Brain microvascular endothelial cell (primary cell): ENCODE measurements around the gene PCDH1.

Source experiments
- DNase-seq: peaks from one replicate; pipeline ENCODE4 v3.0.0-alpha.2; 2020
- H3K27ac ChIP-seq: fragments of 250-450 bp; sonication (Bioruptor Pico); 2 replicates; pipeline ENCODE4 v1.5.1; 2020; ENCODE audit warnings: mild to moderate bottlenecking, moderate library complexity
- H3K27me3 ChIP-seq: fragments of 250-450 bp; sonication (Bioruptor Pico); replicated peaks from 2 replicates; pipeline ENCODE4 v1.5.1; 2020; ENCODE audit warnings: mild to moderate bottlenecking
- H3K36me3 ChIP-seq: fragments of 250-450 bp; sonication (Bioruptor Pico); replicated peaks from 2 replicates; pipeline ENCODE4 v1.5.1; 2020; ENCODE audit warnings: mild to moderate bottlenecking
- H3K4me3 ChIP-seq: 2 replicates; pipeline ENCODE4 v1.5.1; 2011; ENCODE audit warnings: low read depth, mild to moderate bottlenecking, control low read depth, low read length, moderate library complexity
- in situ Hi-C: cut with HindIII; loops from 2 replicates; pipeline ENCODE4 v1.10.0; 2017; ENCODE audit warnings: low sequenced_read_pairs, low pct_ligation_motif_present
- TF ChIP-seq, protein P1 (sequence below): IDR thresholded peaks from 2 replicates; pipeline ENCODE4 v1.5.1; 2011; ENCODE audit warnings: low read depth, mild to moderate bottlenecking, moderate library complexity, low read length, control low read depth, inconsistent platforms; ENCODE audit errors: missing control alignments

Gene PCDH1

DNA sequence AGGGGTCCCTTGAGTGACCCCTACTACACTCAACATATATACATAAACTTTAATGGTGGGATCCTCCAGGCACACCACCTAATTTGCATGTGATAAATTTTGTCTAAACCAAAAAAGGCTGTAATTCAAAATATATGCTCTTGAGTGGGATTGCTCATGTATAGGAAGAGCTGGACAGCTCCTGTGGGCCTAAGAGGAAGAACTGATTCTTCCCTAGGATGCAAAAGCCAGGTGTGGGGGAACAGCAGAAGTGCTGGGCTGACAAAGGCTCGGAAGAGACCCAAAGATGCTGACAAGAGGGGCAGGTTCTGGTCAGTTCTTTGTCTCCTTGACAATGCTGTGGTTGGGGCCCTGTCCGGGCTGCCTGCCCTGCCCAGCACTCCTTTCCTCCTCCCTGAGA, 43.9 kb downstream of the PCDH1 start:
- H3K27me3 ChIP-seq: no peaks in the 10 kb centered on the region
- TF ChIP-seq, protein P1, sequence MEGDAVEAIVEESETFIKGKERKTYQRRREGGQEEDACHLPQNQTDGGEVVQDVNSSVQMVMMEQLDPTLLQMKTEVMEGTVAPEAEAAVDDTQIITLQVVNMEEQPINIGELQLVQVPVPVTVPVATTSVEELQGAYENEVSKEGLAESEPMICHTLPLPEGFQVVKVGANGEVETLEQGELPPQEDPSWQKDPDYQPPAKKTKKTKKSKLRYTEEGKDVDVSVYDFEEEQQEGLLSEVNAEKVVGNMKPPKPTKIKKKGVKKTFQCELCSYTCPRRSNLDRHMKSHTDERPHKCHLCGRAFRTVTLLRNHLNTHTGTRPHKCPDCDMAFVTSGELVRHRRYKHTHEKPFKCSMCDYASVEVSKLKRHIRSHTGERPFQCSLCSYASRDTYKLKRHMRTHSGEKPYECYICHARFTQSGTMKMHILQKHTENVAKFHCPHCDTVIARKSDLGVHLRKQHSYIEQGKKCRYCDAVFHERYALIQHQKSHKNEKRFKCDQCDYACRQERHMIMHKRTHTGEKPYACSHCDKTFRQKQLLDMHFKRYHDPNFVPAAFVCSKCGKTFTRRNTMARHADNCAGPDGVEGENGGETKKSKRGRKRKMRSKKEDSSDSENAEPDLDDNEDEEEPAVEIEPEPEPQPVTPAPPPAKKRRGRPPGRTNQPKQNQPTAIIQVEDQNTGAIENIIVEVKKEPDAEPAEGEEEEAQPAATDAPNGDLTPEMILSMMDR: no peak
- in situ Hi-C loops: no loop called here
- H3K27ac ChIP-seq: no peak overlapping the region
- H3K36me3 ChIP-seq: no peaks in the 10 kb centered on the region
- no peak for DNase-seq
- H3K4me3 ChIP-seq: no peak overlapping the region

DNA sequence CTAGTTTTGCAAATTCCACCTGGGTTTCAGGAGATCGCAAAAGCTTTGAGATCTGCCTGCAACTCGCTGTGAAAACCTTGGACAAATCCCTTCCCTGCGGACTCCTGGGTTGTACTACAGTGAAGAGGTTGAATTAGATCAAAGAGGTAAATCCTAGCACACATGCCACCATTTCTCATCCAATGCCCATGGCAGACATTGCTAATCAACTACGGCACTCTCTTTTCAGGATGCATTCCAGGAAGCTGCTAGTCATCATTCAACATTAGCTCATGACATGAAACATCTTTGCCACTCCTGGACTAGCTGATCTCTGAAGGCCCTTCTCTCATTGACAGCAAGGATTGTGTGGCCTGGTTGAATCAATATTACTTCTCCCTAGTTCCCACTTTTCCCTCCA, 46.1 kb downstream of the PCDH1 start:
- no peak for DNase-seq
- H3K4me3 ChIP-seq: no peak overlapping the region
- in situ Hi-C loops: no loop called here
- TF ChIP-seq, protein P1: no peak
- no peak overlapping the region for H3K27ac ChIP-seq
- H3K36me3 ChIP-seq: no peaks in the 10 kb centered on the region
- H3K27me3 ChIP-seq: no peaks in the 10 kb centered on the region

DNA sequence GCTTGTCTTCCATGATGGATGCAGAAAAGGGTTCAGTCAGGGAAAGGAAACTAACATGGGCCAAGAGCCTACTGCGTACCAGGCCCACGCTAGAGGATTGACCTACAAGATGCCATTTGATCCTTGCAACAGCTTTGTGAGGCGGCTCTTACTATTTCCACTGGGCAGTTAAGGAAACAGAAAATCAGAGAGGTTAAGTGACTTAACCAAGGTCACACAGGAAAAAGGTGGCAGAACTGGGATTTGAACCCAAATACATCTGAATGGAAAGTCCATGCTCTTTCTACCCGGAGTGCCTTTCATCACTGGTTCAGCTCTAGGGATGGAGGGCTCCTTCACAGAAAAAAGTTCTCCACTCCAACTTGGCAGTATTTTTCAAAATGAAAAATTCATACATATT, 50.0 kb downstream of the PCDH1 start:
- Histone ChIP-seq H3K27me3 (no peaks in the 10 kb centered on the region), H3K27ac (no peak overlapping the region), H3K36me3 (no peaks in the 10 kb centered on the region), H3K4me3 (no peak overlapping the region)
- DNase-seq: no peak
- TF ChIP-seq, protein P1: no peak
- in situ Hi-C loops: no loop called here

DNA sequence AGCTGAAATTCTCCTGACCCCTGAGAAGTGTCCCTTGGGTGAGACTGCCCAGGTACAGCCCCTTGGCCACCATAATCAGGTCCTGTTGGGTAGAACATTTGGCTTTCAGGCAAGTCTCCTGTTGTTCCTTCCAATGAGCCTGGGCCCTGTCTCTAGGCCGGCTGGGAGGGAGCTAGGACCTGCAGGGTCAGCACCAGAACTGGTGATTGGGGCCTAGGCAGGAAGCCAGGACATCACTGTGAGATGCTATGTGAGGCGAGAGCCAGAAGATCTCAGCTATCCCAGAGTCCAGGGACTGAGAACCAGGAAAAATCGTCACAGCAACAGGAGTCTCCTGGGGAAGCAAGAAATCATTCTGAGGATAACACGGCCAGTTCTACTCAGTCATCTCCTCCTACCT, 51.5 kb downstream of the PCDH1 start:
- no peak overlapping the region for H3K4me3 ChIP-seq
- H3K27ac ChIP-seq: no peak overlapping the region
- DNase-seq: no peak
- in situ Hi-C loops: no loop called here
- H3K36me3 ChIP-seq: no peaks in the 10 kb centered on the region
- TF ChIP-seq, protein P1: no peak
- no peaks in the 10 kb centered on the region for H3K27me3 ChIP-seq

DNA sequence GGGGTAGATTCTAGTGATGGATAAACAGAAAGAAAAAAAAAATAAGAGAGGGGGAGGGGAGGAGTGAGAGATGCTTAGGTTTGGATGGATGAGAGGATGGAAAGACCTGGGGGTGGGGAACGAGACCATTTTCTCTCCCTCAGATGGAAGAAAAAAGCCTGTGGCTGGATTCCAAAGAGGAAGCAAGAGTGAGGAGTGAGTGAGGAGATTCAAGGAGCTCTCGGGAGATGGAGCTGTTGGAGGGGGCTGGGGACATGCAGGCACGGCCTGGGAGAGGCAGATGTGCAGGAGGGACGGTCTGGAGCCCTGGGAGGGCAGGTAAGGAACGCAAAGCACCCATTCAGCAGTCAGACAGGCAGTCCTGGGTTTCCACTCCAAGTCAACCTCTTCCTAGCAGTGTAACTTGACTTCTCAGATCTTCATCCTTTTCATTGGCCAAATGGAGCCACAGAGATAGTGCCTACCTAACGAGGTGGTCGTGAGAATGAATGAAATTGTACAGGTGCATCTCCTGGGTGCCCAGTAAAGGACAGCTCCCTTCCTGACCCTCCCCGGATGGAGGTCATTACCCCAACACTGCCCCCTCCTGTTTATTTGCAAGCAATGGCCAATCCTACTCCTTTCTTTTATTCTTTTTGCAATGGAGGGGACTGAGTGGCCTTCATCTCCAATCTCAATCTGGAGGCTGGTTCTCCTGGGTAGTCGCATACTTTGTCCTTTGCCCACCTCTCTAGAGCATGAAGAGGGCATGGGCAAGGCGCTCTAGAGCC, 52.2 kb downstream of the PCDH1 start:
- no peaks in the 10 kb centered on the region for H3K27me3 ChIP-seq
- H3K36me3 ChIP-seq: no peaks in the 10 kb centered on the region
- no peak overlapping the region for H3K4me3 ChIP-seq
- DNase-seq: no peak
- TF ChIP-seq, protein P1: peak; percentile 45
- in situ Hi-C loops: no loop called here
- no peak overlapping the region for H3K27ac ChIP-seq

DNA sequence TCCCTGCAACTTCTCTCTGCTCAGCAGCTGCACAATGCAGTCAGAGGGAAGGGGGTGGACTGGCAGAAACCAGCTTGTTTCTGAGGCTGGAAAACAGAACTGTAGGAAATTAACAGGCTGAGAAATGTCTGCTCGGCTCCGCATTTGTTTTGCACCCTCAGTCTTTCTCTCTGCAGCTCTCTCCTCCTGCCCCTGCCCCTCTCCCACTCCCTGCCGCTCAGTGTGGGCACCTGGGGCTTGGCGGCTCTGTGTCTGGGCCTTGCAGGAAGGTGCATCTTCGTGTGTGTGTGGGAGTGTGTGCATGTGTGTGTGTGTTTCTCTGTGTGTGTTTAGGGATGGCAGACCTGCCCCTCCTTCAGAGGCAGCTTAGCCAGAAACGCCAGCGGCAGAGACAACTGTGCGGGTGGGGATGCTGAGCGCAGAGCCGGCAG, 53.0 kb downstream of the PCDH1 start:
- DNase-seq: no peak

More for the DNA sequence above, 53.0 kb downstream of the PCDH1 start:
- no peaks in the 10 kb centered on the region for H3K27me3 ChIP-seq
- no peak overlapping the region for H3K4me3 ChIP-seq
- in situ Hi-C loops: no loop called here
- TF ChIP-seq, protein P1: no peak
- H3K36me3 ChIP-seq: no peaks in the 10 kb centered on the region
- no peak overlapping the region for H3K27ac ChIP-seq
